Measurements from ENCODE around the gene MPZL1. TPM values are rescaled to one million over a fixed set of nuclear protein-coding genes. Genes with fewer than 3 reads are reported as not detected.

The MPZL1 gene
- total and polyA plus RNA-seq, 2 of the 8 experiments (the other 6 are each of a cell fraction or from before 2014, with no cell fraction given): 37.8 to 120 TPM

GRCh38 chr1:167708940-167709389, 12.8 kb upstream of the MPZL1 start (continued):
- no peak for TF ChIP-seq ATF2 (IDR thresholded peaks at IDR 0.05; ENCODE audit: low read length)
